Measurements from ENCODE around the gene DAAM2. TPM values are rescaled to one million over a fixed set of nuclear protein-coding genes. Genes with fewer than 3 reads are reported as not detected.

Gene DAAM2
- total and polyA plus RNA-seq, 2 of the 8 experiments (the other 6 are each of a cell fraction or from before 2014, with no cell fraction given): 1.5 to 2.9 TPM

- no peak for TF ChIP-seq YY1 (IDR thresholded peaks at IDR 0.05; ENCODE audit: low read depth, low read length)
Measured at GRCh38 chr6:39923861-39924260, 131.7 kb downstream of the DAAM2 start (continued).
